Mesothelial cell of epicardium (in vitro differentiated cells): ENCODE results near the gene CTU1. TPM values are rescaled to one million over a fixed set of nuclear protein-coding genes. Genes with fewer than 3 reads are reported as not detected.
A peak's percentile ranks its signal among the peaks of the same experiment; 100 is the strongest.

Experiments used
- DNase-seq, 2 experiments: peaks; one replicate each; pipeline ENCODE4 v3.0.0; 2021; ENCODE audit warnings: low spot score in 2 of 2; ENCODE audit not compliant: unreplicated experiment in 2 of 2
- H3K27ac Mint-ChIP-seq: 2 replicates; pipeline ENCODE4 v1.8.0; 2021; ENCODE audit warnings: mixed read lengths
- H3K27me3 Mint-ChIP-seq: 2 replicates; pipeline ENCODE4 v1.8.0; 2021; ENCODE audit warnings: low read depth, mixed read lengths
- H3K36me3 Mint-ChIP-seq: 2 replicates; pipeline ENCODE4 v1.8.0; 2021; ENCODE audit warnings: mixed read lengths
- H3K4me1 Mint-ChIP-seq: 2 replicates; pipeline ENCODE4 v1.8.0; 2021; ENCODE audit warnings: mixed read lengths
- H3K4me3 Mint-ChIP-seq: 2 replicates; pipeline ENCODE4 v1.8.0; 2021; ENCODE audit warnings: mild to moderate bottlenecking, moderate library complexity, mixed read lengths
- H3K9me3 Mint-ChIP-seq: 2 replicates; pipeline ENCODE4 v1.8.0; 2021; ENCODE audit warnings: mixed read lengths
- CTCF ChIP-seq: fragments of 200-600 bp; sonication (generic); IDR thresholded peaks from one replicate; pipeline ENCODE4 v1.5.0; 2021; ENCODE audit warnings: antibody characterized with exemption; ENCODE audit not compliant: unreplicated experiment
- total RNA-seq: library from RNA; stranded (reverse); gene quantifications from 3 replicates; pipeline ENCODE4 v1.2.1, GENCODE V29; 2021

The CTU1 gene
- total RNA-seq, 1 donor from 2014 or later = 7.7 TPM

DNA sequence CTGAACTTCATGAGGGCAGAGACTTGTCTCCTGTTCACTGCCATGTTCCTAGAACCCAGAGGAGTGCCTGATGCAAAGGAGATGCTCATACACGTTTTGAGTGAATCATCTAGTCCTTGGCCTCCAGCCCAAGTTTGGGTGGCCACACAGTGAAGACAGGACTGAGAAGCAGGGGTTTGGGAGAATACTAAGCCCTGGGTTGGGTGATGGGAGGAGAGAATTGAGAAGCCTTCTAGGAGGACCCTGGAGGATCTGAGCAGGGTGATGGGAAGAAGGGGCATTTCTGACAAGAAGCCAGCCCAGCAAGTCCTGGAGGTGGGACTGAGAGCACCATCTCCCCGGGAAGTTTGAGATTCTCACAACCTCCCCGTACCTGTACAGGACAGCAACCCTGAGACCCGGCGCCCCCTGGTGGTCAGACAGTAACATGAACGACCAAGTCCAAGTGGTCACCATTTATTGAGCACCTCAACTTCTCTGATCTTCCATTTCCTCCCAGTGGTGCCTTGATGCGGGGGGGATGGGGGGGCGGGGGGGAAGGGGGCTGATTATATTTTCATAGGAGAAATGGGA, 11.0 kb downstream of the CTU1 start:
- TF ChIP-seq CTCF = peak; percentile 77
- no peaks in the 10 kb centered on the region for H3K27me3 Mint-ChIP-seq
- peaks cover 2% of the 10 kb centered on the region for H3K36me3 Mint-ChIP-seq
- H3K4me3 Mint-ChIP-seq = no peak overlapping the region
- no peak overlapping the region for H3K27ac Mint-ChIP-seq
- DNase-seq = peak; percentile 75 to 83
- peaks cover 20% of the 10 kb centered on the region for H3K4me1 Mint-ChIP-seq
- H3K9me3 Mint-ChIP-seq = no peaks in the 10 kb centered on the region

- peaks cover 2% of the 10 kb centered on the region for H3K36me3 Mint-ChIP-seq
- no peak overlapping the region for H3K27ac Mint-ChIP-seq
- H3K27me3 Mint-ChIP-seq = no peaks in the 10 kb centered on the region
- TF ChIP-seq CTCF = no peak
- no peak overlapping the region for H3K4me3 Mint-ChIP-seq
- no peak for DNase-seq
- H3K9me3 Mint-ChIP-seq = no peaks in the 10 kb centered on the region
- H3K4me1 Mint-ChIP-seq = peaks cover 25% of the 10 kb centered on the region
These were observed 11.6 kb downstream of the CTU1 start for GRCh38 chr19:51096473-51097165.

GRCh38 chr19:51094696-51095279, 13.4 kb downstream of the CTU1 start:
- TF ChIP-seq CTCF = peak; percentile 90
- Mint-ChIP-seq H3K27me3 (no peaks in the 10 kb centered on the region), H3K9me3 (no peaks in the 10 kb centered on the region), H3K4me1 (peaks cover 25% of the 10 kb centered on the region), H3K36me3 (peaks cover 2% of the 10 kb centered on the region), H3K4me3 (no peak overlapping the region), H3K27ac (no peak overlapping the region)
- peak; percentile 50 to 65 for DNase-seq

- Mint-ChIP-seq H3K36me3 (no peaks in the 10 kb centered on the region), H3K9me3 (no peaks in the 10 kb centered on the region), H3K4me3 (no peak overlapping the region), H3K27me3 (peaks cover 3% of the 10 kb centered on the region), H3K4me1 (peaks cover 25% of the 10 kb centered on the region), H3K27ac (peak overlapping the region; percentile 43)
- DNase-seq = no peak
- no peak for TF ChIP-seq CTCF
These were observed 14.5 kb downstream of the CTU1 start for GRCh38 chr19:51093510-51094345.

DNA sequence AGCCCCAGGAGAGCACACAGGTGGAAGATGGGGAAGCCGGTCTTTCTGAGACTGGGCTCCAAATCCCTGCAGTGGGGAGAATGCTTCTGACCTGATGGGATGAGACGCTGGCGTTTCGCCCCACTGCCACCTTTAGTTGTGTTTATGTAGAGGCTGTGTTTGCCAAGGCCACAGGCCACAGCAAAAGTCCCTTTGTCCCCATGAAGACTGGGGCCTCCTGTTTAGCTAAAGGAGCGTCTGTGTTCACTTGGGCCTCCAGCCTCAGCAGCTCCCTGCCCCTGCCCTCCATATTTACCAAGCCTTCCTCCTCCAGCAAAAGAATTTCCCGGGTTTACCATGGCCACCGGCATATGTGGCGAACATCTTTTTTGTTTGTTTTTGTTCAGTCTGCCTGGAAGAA, 15.1 kb downstream of the CTU1 start:
- no peak for TF ChIP-seq CTCF
- Mint-ChIP-seq H3K27ac (peak overlapping the region; percentile 51), H3K4me1 (peaks cover 25% of the 10 kb centered on the region), H3K4me3 (no peak overlapping the region), H3K27me3 (peaks cover 3% of the 10 kb centered on the region), H3K36me3 (no peaks in the 10 kb centered on the region), H3K9me3 (no peaks in the 10 kb centered on the region)
- no peak for DNase-seq
